GM21447 (cell line): Measurements from ENCODE around the gene ZCCHC12.
"Not testable (repeated sequence)": the region's sequence is repeated elsewhere in the genome, so short reads cannot be mapped to it uniquely, and the experiment has no call there.

Experiments
- ATAC-seq: cut with Tn5 transposase; IDR thresholded peaks from one replicate; pipeline ENCODE4 v1.9.1; 2021; ENCODE audit not compliant: unreplicated experiment

The ZCCHC12 gene

GRCh38 chrX:118823263-118824172, at the start of gene ZCCHC12:
ZCCHC12 (plus strand) TSS chrX:118823824; CDS start chrX:118825245, 1,421 bp downstream.
- ATAC-seq = no peak

- ATAC-seq = no peak
Observed at GRCh38 chrX:118779581-118779980, 44.0 kb upstream of the ZCCHC12 start.

DNA sequence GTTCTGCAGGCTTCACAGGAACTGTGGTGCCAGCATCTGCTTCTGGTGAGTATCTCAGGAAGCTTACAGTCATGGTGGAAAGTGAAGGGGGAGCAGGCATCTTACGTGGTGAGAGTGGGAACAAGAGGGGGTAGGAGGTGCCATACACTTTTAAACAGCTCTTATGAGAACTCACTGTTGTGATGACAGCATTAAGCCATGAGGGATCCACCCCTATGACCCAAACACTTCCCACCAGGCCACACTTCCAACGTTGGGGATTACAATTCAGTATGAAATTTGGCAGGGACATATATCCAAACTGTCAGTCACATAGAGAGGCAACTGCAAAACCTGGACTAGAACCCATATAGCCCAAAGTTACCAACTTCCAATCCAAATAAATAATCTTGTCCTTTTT, 43.1 kb upstream of the ZCCHC12 start:
- ATAC-seq = no peak

DNA sequence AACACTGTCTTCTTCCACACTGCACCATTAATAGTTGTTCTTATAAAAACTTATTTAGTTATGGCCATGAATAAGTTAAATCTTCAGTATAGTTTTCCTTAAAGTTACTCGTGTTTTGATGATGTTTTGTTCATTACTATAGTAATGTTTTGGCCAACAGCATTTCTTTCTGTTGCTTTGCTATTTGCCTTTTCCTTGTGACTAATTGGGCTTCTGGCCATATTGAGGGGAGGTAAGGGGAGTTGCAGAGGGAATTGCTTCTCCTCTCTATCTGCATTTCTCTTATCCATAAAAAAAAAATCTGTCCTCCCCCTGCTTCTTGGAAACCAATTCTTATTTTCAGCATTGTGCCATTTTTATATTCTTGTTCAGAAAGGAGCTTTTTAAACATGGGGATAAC, 42.7 kb upstream of the ZCCHC12 start:
- no peak for ATAC-seq

DNA sequence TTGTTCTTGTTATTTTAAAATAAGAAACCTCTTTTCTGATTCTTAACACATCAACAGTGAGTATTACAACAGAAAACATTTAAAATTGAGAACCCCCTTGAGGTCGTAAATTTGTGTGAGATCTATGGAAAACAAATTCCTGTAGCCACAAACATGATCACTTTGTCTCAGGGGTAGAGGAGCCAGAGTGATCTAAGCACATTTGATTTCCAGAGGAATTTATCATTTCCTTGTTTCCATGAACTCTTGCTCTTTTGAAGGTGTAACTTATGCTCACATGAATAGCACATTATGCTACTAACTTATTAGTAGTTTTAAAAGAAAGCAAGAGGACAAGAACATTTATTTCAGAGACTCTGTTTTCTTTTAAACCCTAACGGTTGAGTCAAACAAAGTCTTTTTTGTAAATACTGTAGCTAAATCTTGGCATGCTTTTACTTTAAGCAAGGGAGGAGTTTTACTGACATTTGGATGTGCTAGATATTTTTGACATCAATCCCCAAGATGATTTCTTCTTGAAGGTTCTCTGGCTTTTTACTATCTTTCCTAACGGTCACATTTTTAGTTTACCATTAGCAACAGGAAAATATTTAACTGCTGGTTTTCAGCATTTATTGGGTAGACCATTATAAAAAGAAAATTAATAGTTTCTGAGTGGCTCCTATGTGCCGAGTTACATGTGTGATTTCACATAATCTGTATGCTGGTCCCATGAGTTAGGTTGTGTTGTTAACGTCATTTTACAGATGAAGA, 27.9 kb upstream of the ZCCHC12 start:
- ATAC-seq = no peak

DNA sequence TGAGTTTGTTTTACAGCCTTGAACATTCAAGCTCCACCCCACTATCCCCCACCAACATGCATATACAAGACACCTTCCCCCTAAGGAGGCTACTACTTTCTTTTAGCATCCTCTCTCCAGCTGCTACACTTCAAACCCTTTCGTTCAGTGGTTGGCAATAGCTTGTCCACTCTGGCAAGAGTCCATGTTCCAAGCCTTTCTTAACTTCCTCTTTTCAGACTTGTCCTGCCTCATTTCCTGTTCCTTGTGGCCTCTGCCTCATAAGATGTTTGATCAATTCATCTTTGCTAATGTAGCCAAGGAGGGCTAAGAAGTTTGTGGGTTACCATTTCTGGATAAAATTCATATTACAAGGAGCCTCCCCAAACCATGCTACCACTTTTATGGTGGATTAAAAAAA, 20.8 kb upstream of the ZCCHC12 start:
- no peak for ATAC-seq

DNA sequence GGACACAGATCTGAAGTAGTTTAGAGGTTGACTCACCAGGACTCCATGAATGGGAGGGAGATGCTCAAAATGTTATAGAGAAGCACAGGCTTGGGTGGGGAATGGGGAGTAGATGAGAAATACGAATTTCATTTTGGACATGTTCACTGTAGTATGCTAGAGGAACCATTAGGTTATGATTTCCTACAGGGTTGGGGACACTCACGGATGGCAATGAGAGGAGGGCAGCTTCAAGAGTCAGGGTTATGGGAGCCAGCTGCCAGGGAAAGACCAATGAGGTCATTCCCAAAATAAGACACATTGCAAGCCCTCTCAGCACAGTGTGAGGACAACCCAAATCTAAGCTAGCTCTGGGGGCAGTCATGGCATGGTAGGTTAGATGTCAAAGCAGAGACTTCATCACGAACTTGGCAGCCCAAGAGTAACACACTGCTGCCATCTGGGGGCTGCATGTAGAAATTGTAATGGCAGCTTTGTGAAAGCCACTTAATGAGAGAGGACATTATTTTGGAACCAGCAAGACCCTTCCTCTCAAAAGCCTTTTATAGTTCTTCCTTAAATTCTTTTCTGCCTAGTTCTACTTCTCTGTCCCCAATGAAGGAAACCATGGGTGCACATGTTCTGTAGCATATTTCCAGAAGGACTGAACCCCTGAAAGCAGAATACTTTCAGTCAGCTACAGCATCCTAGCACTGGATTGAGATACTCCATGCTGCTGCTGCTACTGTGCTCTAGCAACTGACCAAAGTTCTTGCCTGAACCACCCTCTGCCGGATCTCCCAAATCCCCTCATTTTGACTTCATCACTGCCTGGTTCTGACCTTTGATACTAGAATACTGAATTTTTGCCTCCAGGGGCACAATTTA, 16.2 kb upstream of the ZCCHC12 start:
- ATAC-seq = no peak

- ATAC-seq = not testable (repeated sequence)
Observed at GRCh38 chrX:118817257-118817656, 6.4 kb upstream of the ZCCHC12 start.

DNA sequence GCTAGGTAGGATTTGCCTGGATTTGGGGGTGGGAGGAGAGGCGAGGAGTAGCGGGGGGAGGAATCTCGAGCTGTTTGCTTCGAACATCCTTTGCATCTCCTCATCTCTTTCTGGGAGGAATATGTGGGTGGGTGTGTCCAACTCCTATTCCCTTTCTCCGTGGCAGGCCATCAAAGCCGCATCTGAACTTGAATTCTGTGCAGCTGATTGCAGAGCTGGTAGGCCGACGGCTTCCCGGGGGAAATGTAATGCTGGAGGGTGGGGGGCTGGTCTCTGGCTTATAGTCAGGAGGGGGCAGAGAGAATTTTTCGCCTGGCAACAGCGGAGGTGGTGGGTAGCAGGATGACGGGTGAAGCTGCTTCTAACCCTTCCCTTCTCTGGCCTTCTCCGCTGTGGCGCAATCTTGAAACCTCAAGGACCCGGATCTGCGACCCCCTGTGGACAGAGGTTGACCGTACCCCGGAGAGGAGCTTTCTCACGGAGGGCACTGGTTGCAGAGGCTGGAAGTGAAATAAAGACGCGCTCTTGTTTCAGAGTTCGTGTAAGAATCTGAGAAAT, 628 bp downstream of the ZCCHC12 start:
- ATAC-seq = no peak

DNA sequence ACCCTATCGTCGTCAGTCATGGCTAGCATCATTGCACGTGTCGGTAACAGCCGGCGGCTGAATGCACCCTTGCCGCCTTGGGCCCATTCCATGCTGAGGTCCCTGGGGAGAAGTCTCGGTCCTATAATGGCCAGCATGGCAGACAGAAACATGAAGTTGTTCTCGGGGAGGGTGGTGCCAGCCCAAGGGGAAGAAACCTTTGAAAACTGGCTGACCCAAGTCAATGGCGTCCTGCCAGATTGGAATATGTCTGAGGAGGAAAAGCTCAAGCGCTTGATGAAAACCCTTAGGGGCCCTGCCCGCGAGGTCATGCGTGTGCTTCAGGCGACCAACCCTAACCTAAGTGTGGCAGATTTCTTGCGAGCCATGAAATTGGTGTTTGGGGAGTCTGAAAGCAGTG, 1.6 kb downstream of the ZCCHC12 start:
- ATAC-seq = no peak

- peak; percentile 57 for ATAC-seq
Observed at GRCh38 chrX:118839334-118839958, 15.8 kb downstream of the ZCCHC12 start.

DNA sequence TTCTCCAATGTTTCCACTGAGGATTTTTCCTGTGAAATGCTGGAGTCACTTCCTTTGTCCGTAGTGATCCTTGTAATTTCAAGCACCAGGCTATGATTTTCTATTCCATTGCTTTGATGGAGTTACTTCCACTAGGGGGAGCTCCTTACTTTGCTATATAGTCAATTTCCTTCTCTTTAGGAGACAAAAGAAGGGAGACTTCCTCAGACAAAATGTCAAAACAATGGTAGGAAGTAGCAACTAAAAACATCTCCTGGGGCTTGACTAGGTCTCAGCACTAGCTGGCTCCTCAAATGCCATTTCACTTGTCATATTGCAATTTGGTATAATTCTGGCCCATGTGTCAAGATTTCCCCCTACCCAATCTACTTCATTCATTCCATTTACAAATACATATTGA, 24.1 kb downstream of the ZCCHC12 start:
- no peak for ATAC-seq

- ATAC-seq = no peak
Observed at GRCh38 chrX:118853596-118853995, 30.0 kb downstream of the ZCCHC12 start.

DNA sequence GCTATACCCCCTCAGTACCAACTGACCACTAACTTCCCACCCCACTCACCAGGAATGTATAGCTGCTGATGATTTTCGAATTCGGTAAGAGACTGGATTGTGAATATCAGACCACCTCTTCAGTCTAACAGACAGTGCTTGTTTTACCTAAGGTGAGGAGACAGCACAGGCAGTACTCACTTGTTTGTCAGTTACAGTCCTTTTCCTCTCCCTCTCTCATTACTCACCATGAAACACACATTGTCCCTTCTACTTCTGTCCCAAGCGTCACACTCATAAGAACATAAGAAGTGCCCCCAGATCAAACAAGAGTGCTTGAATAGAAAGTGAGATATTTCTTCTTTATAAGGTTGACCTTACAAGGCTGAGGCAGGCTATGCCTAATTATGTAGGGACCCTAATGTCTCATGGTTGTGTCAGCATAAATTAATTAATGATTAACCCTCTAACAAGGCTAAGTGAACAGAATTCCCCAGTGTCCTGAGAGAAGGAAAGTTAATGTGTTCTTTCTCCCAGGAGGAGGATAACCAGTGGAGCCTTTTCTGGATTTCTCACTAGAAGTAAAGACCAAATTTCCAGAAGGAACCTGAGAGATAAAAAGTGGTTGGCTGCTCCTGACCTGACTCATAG, 32.2 kb downstream of the ZCCHC12 start:
- ATAC-seq = no peak

DNA sequence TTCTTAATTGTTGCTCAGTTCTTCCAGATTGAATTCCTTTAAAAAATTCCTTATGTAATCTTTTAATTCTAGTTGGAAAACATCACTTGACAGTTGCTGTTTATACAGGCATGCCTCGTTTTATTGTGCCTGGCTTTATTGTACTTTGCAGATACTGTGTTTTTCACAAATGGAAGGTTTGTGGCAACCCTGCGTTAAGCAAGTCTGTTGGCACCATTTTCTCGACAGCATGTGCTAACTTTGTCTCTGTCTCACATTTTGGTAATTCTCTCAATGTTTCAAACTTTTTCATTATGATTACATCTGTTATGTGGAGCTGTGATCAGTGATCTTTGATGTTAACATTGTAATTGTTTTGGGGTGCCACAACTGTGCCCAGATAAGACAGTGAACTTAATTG, 33.4 kb downstream of the ZCCHC12 start:
- ATAC-seq = no peak

DNA sequence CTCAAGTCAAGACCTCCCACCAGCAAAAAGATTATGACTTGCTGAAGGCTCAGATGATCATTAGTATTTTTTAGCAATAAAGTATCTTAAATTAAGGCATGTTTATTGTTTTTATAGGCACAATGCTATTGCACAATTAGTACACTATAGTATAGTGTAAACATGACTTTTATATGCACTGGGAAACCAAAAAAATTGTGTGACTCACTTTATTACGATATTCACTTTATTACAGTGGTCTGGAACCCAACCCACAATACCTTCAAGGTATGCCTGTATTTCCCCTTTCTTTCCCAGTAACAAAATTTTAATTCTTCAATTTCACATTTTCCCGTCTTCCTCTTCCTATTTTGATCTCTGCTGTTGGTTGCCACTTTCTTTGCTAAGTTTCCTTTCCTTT, 37.7 kb downstream of the ZCCHC12 start:
- no peak for ATAC-seq

- no peak for ATAC-seq
Observed at GRCh38 chrX:118862091-118862490, 38.5 kb downstream of the ZCCHC12 start.

DNA sequence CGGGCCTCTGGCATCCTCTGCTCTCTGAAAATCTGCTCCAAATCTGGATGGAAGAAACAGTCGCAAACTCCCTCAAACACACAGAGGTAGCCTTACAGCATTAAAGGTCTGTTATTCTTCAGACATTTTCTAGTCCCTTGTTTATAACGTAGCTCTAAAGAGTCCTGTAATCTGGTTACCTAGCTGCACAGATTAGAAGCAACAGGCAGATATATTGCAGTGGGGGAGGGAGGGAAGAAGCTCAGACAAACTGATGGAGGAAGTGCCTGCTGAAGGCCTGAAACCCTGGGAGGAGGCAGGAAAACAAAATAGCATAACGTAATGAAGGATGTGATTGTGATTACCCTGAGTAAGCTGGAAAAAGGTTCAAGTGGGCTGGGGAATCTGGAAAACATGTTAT, 39.4 kb downstream of the ZCCHC12 start:
- ATAC-seq = no peak

GRCh38 chrX:118864063-118864635, 40.5 kb downstream of the ZCCHC12 start:
- no peak for ATAC-seq

GRCh38 chrX:118865231-118865630, 41.6 kb downstream of the ZCCHC12 start:
- no peak for ATAC-seq
